GM19240 (cell line): ENCODE results near the gene TBC1D17.

Experiments used
- DNase-seq: peaks from one replicate; pipeline ENCODE4 v3.0.0; 2011; ENCODE audit warnings: low spot score; ENCODE audit not compliant: insufficient read length

The TBC1D17 gene

GRCh38 chr19:49860336-49861102 lies 17.0 kb upstream of the TBC1D17 start:
- DNase-seq, result no peak

GRCh38 chr19:49861107-49861506 lies 16.4 kb upstream of the TBC1D17 start:
- DNase-seq, result no peak

GRCh38 chr19:49861541-49862378 lies 15.7 kb upstream of the TBC1D17 start:
- DNase-seq, result no peak

- DNase-seq, result no peak
These were observed 14.9 kb upstream of the TBC1D17 start for GRCh38 chr19:49862391-49863253.

DNA sequence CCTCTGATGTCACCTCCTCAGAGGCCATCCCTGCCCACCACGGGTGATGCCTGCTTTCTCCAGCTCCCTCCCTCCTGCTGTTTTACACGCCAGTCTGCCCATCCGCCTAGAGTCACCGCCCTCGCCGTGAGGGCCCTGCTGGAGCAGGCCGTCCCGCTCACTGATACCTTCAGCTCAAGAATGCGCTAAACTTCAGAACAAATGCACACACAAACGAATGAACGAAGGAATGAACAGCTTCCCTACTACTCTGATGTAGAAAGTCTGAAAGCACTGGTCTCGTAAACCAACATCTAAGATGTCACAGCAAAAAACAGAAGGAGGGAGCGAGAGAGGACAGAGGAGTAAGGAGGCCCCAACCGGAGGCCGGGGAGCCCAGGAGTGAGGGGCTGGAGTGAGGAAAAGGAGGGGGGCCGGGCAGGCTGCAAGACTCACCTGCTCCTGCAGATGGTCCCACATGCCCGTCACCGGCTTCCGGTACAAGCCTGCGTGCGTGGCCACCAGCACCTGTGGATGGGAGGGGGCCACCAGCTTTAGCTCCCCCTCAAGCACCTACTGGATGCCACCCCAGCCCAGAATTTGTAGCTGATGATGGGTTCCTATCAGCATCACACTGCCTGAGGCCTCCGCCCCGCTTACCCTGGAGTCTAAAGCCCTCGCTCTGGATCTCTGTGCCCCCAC lies 14.1 kb upstream of the TBC1D17 start:
- no peak for DNase-seq

- DNase-seq, result no peak
These were observed 13.6 kb upstream of the TBC1D17 start for GRCh38 chr19:49863935-49864320.

GRCh38 chr19:49864890-49865289 lies 12.6 kb upstream of the TBC1D17 start:
- DNase-seq, result no peak

DNA sequence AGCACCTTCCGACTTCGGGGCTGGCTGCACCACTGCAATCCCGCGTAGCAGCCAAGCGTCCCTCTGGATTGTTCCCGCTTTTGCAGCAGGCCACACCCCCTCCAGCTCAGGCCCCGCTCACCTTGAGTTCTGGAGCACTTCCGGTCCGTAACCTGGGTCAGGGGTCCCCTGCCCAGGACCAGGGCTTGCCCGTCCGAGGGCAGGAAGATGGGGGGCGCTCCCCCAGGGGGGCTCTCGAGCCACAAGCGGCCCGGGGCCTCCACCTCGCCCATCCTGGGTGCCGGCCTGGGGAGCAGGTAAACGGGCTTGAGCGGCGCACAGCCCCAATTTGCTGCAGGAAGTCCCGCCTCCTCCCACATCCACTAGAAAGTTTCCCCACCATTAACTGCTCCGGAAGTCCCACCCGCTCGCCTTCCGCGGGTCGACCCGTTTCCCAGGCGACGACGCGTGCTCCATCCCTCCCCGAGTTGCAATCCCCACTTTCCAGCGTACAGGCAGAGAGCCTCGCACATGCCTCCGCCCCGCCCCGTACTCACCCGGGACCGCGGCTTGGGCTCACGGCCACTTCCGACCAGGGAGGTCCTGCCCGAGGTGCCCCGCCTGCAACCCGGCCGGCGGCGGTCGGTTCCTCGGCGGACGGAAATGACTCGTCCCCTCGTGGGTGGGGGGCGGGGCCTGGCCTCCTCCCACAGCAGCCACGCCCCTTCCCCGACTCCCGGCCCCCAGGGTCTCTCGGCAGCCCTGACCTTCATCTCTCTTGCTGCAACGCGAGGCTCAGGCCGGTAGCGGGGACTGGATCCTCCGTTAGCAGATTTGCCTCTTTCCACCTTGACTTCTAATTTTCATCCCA lies 10.3 kb upstream of the TBC1D17 start, which contains the start of gene PNKP:
Gene PNKP, minus strand, starts transcription at position 644 of the 850 bp plus-strand sequence. Its CDS starts 372 bp downstream, at position 272.
- DNase-seq, result peak; percentile 96

DNA sequence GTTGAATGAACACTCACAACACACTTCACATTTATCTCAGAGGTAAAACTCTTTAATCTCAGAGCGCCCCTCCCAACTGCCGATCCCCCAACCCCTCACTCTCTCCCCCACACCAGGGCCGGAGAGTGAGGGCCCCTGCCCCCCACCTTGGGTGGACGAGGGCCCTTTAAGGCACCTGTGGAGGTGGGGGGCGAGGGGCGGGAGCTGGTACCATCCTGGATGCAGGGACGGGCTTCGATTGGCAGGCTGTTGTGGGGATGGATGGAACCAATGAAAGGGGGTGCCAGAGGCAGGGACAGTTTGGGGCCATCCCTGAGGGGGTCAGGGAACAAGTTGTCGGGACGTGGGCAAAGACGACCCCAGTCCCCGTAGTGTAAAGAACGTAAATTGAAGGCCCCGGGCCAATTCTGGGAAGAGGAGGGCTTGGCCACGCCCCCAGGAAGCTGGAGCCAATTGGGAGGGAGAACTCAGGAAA lies 8.5 kb upstream of the TBC1D17 start:
- no peak for DNase-seq

- DNase-seq, result peak; percentile 91
These were observed 7.8 kb upstream of the TBC1D17 start for GRCh38 chr19:49869484-49870308.

DNA sequence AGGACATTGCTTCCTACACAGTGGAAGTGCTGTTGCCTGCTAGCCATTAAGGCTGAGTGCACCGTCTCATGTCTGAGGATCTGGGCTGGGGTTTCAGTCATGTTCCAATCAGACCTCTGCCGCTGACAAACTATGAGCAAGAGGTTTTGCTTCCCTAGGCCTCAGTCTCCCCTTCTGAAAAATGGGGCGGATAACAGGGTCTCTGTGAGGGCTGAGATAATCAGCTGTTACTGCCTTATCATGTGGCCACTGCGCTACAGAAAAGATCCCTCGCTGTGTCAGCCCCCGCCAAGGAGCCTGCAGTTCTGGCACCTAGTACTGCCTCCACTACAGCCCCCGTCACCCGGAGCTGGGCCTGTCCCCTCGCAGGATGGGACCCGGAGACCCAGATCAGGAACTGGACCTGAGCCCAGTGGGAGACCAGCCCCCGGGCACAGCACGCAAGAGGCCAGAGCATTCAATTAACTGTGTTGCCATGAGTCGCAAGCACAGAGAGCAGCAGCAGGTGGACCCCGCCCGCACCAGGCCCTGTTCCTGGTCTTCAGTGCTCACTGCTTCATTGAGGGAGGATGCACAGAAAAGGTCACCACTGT lies 7.1 kb upstream of the TBC1D17 start:
- no peak for DNase-seq

GRCh38 chr19:49871349-49871985 lies 6.0 kb upstream of the TBC1D17 start:
- no peak for DNase-seq

DNA sequence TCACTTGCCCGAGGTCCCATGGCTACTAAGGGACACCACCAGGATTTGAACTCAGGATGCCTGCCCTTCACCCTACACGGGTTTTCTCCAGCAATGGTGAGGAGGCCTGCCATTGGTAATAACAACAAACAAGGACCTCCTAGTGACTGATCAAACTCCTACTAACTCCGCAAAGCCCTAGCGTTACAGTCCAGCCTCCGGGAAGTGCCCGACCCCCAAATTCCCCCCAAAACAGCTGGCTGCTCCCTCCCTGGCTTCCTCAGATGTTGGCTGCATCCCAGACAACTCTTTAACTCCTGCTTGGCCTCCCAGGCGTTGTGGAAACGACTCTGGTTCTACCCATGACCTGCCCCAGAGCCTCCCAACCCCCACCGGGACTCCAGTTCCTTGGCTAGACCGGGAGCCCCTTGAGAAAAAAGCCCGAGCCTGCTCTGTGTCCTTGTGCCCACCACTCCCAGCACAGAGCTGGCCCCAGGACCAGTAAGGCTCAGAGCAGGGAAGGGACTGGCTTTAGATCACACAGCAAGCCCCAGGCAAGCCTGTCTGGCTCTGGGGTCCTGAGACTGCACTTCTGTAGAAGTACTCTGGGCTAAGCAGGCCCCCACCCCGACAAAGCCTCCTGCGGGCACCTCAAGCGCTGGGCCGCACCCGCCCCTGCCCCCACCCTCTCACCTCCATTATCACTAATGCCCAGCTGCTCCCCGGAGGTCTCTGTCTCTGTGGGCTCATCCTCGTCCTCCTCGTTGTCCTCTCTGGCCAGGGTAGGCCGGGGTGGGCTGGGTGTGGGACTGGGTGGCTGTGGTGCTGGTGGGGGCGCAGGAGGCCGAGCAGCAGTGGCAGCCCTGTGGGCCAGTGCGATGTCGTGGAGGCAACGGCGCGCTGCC lies 5.0 kb upstream of the TBC1D17 start:
- no peak for DNase-seq

DNA sequence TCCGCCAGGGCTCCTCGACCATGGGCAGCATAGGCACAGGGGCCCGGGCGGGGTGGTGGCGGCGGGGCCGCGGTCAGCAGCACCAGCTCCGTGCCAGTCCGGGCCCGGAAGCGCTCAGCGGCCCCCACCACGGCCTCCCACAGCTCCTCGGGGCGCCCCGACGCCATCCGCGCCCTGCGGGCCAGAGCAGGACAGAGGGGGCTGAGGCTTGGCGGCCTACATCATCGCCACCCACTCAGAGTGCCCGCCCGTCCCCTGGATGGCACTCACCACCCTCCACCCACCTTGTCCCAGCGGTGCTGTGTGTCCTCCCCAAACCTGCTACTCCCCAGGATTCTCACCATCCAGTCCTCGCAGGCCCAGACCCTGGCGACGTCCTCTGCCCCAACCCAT lies 4.4 kb upstream of the TBC1D17 start:
- no peak for DNase-seq

DNA sequence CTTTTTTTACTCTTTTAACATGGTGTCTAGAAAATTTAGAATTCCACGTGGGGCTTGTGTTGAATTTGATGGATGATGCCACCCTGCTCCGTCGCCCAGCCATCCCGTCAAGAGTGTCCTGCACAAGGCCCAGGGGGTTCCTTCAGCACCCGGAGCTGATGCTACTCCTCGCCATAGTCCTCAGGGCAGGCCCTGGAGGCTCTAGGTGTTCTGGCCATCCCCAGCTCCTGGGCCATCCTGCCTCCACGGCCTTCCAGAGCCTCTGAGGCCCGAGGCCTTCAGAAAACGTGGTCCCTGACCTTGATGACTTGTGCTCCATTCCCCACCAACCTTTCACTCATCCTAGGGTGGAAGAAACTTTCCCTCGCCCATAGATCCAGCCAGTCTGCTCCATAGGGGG lies 3.7 kb upstream of the TBC1D17 start:
- DNase-seq, result no peak

GRCh38 chr19:49874503-49875157 lies 2.9 kb upstream of the TBC1D17 start:
- no peak for DNase-seq

- no peak for DNase-seq
These were observed 2.3 kb upstream of the TBC1D17 start for GRCh38 chr19:49875177-49875576.
